Endothelial cell (in vitro differentiated cells): ENCODE data around the gene TBC1D24. TPM values are rescaled to one million over a fixed set of nuclear protein-coding genes. Genes with fewer than 3 reads are reported as not detected.
A peak's percentile ranks its signal among the peaks of the same experiment; 100 is the strongest.

Experiments
- DNase-seq: peaks from one replicate; pipeline ENCODE4 v3.0.0; 2021; ENCODE audit warnings: low spot score
- H3K27ac Mint-ChIP-seq: one replicate; pipeline ENCODE4 v1.8.0; 2021; ENCODE audit warnings: mixed read lengths, inconsistent platforms; ENCODE audit not compliant: unreplicated experiment
- H3K27me3 Mint-ChIP-seq: one replicate; pipeline ENCODE4 v1.8.0; 2021; ENCODE audit warnings: mild to moderate bottlenecking, moderate library complexity, mixed read lengths, inconsistent platforms; ENCODE audit not compliant: unreplicated experiment
- H3K36me3 Mint-ChIP-seq: one replicate; pipeline ENCODE4 v1.8.0; 2021; ENCODE audit warnings: mild to moderate bottlenecking, low read depth, mixed read lengths, inconsistent platforms; ENCODE audit not compliant: unreplicated experiment
- H3K4me1 Mint-ChIP-seq: one replicate; pipeline ENCODE4 v1.8.0; 2021; ENCODE audit warnings: mild to moderate bottlenecking, mixed read lengths, inconsistent platforms; ENCODE audit not compliant: unreplicated experiment
- H3K4me3 Mint-ChIP-seq: one replicate; pipeline ENCODE4 v1.8.0; 2021; ENCODE audit warnings: mild to moderate bottlenecking, mixed read lengths, inconsistent platforms; ENCODE audit not compliant: unreplicated experiment
- H3K9me3 Mint-ChIP-seq: one replicate; pipeline ENCODE4 v1.8.0; 2021; ENCODE audit warnings: mixed read lengths, inconsistent platforms; ENCODE audit not compliant: unreplicated experiment
- CTCF ChIP-seq: fragments of 200-600 bp; sonication (generic); IDR thresholded peaks from one replicate; pipeline ENCODE4 v1.5.0; 2021; ENCODE audit warnings: antibody characterized with exemption; ENCODE audit not compliant: unreplicated experiment
- long read RNA-seq: library from polyadenylated mRNA; unstranded; transcript quantifications from one replicate; pipeline ENCODE4 v2.0.0, GENCODE V29; 2020; ENCODE audit not compliant: unreplicated experiment
- total RNA-seq: library from RNA; stranded (reverse); fragmentation: NEBNext Ultra II Directional; extraction: Animal tissue kit (Norgen Biotek cat#: 25700); gene quantifications from one replicate; pipeline ENCODE4 v1.2.1, GENCODE V29; 2021; ENCODE audit not compliant: unreplicated experiment

Gene TBC1D24
- total RNA-seq: 17.3 TPM
- long read RNA-seq: 0 reads

- peaks cover 37% of the 10 kb centered on the region for H3K27me3 Mint-ChIP-seq
- H3K4me3 Mint-ChIP-seq: peak within 1 kb of the TSS; percentile 86
- no peak within 1 kb of the TSS for H3K27ac Mint-ChIP-seq
- peak; percentile 92 for DNase-seq
- H3K36me3 Mint-ChIP-seq: no peaks in the 10 kb centered on the region
- H3K4me1 Mint-ChIP-seq: peaks cover 4% of the 10 kb centered on the region
- no peak for TF ChIP-seq CTCF
- no peaks in the 10 kb centered on the region for H3K9me3 Mint-ChIP-seq
These were observed at the start of gene TBC1D24 for GRCh38 chr16:2474877-2475412. TBC1D24 (plus strand) TSS chr16:2475127; CDS start chr16:2496149, 21,022 bp downstream.

- peaks cover 14% of the 10 kb centered on the region for H3K4me1 Mint-ChIP-seq
- no peak overlapping the region for H3K4me3 Mint-ChIP-seq
- no peak for TF ChIP-seq CTCF
- no peak overlapping the region for H3K27ac Mint-ChIP-seq
- peaks cover 13% of the 10 kb centered on the region for H3K27me3 Mint-ChIP-seq
- H3K9me3 Mint-ChIP-seq: no peaks in the 10 kb centered on the region
- DNase-seq: no peak
- H3K36me3 Mint-ChIP-seq: no peaks in the 10 kb centered on the region
These were observed 49.0 kb upstream of the TBC1D24 start for GRCh38 chr16:2425825-2426430.

GRCh38 chr16:2426941-2427361 is 48.0 kb upstream of the TBC1D24 start:
- no peak for TF ChIP-seq CTCF
- Mint-ChIP-seq H3K27me3 (peaks cover 13% of the 10 kb centered on the region), H3K4me1 (peaks cover 14% of the 10 kb centered on the region), H3K36me3 (no peaks in the 10 kb centered on the region), H3K9me3 (no peaks in the 10 kb centered on the region), H3K27ac (no peak overlapping the region), H3K4me3 (peak overlapping the region; percentile 8)
- DNase-seq: no peak

- Mint-ChIP-seq H3K9me3 (no peaks in the 10 kb centered on the region), H3K4me3 (peak overlapping the region; percentile 78), H3K27ac (no peak overlapping the region), H3K36me3 (peaks cover 2% of the 10 kb centered on the region), H3K27me3 (peaks cover 13% of the 10 kb centered on the region), H3K4me1 (peaks cover 14% of the 10 kb centered on the region)
- DNase-seq: no peak
- TF ChIP-seq CTCF: no peak
These were observed 47.4 kb upstream of the TBC1D24 start for GRCh38 chr16:2427526-2427925.

- H3K27me3 Mint-ChIP-seq: peaks cover 13% of the 10 kb centered on the region
- peaks cover 14% of the 10 kb centered on the region for H3K4me1 Mint-ChIP-seq
- DNase-seq: peak; percentile 43
- peak overlapping the region; percentile 87 for H3K4me3 Mint-ChIP-seq
- no peaks in the 10 kb centered on the region for H3K9me3 Mint-ChIP-seq
- no peak for TF ChIP-seq CTCF
- peaks cover 7% of the 10 kb centered on the region for H3K36me3 Mint-ChIP-seq
- no peak overlapping the region for H3K27ac Mint-ChIP-seq
These were observed 46.7 kb upstream of the TBC1D24 start for GRCh38 chr16:2428051-2428783.
